Stimulated activated CD4-positive, alpha-beta T cell treated with anti-CD3 and anti-CD28 coated beads, Interleukin-2, amount 100 ng/mL, for 48 hours (primary cell): ENCODE data around the gene LMAN2.
"Not testable (repeated sequence)": the region's sequence is repeated elsewhere in the genome, so short reads cannot be mapped to it uniquely, and the experiment has no call there.

Experiments
- DNase-seq, 2 donors: peaks; one replicate each; pipeline ENCODE4 v3.0.0-alpha.2; 2020

The LMAN2 gene

DNA sequence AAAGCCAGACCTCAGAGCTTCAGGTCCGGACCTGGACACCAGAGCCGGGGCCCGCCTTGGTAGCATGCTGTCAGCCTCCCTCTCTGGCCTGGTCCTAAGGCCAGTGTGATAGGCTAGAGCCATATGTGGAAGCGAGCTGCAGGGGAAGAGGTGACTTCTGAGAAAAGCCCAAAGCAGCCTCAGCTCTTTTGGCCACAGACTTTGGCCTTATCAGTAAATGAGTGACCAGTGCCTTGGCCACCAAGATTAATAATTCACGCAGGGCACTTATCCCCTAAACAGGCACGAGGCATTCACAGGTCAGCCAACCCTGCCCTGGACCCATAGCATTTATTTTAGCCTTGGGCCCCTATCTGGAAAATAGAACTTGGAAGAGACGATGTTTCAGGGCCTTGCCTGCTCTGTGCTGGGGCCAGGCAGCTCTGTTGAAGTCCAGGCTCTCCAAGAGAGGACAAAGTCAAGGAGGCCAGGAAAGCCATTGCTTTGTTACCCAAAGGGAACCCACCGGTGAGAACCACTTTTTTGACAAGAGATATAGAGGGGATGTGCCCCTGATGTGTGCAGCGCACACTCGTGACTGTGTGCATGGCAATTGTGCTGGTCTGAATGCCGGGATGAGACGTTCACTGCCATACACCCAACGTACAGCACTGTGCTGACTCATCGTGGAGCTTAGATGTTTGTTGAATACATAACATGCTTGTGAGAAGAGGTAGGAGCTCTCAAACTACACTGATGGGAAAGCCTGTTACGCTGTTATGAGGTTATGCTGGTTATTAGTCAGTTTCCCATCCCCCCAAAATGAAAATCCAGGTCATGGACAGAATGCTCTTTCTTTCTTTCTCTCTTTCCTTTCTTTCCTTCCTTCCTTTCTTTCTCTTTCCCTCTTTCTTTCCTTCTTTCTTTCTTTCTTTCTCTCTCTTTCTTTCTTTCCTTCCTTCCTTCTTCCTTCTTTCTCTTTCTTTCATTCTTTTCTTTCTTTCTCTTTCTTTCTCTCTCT, 27.7 kb upstream of the LMAN2 start:
- no peak for DNase-seq

DNA sequence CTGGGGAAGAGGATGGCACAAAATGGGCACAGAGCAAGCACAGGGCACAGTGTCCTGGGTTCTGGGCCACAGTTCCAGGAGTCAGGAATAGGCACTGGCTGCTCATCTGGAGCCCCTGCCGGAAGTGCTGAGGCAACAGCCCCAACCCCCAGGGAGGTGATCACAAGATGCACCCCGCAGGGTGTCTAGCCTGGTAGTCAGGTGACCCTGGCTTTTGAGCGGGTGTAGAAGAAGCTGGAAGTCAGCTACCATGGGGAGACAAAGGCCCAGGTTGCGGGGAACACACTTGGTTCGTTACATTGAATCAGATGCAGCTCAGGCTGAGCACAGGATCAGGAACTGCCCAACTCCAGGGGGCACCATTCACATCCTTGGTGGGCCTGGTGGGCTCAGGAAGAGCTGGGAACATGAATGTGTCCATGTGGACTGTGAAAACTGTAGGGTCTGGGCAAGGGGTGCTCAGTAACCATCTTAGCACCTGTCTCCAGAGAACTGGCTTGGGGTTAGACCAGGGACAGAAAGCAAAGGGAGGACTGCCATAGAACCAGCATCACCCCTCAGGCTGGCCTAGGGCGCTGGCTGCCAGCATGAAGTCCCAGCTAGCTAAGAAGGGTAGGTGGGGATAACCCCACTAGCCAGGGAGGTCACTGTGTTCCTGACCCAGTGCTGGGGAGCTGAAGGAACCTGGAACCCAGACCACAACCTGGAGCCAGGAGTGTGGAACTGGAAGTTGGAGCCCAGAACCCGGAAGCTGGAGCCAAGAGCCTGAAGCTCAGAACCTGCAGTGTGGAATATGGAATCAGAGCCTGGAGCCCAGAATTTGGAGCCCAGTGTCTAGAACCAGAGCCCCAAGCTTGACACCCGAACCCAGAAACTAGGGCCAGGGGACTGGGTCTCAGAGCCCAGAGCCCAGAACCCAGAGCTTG, 26.6 kb upstream of the LMAN2 start:
- DNase-seq: no peak

DNA sequence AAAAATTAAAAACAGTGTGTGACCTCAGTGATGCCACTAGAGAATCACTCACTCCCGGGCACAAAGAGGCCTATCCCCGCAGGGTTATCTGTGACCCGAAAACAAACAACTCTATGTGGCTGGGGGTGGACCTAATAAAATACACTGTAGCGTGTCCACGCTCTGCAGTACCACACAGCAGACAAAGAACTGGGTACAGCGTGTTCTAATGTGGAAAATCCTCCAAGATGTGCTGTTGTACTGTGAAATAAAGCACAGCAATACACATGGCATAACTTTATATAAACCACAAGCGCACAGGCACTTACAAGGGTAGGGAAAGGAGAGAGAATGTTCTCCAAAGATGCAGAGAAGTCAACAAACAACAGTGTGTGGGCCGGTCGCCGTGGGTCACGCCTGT, 24.6 kb upstream of the LMAN2 start:
- no peak for DNase-seq

- not testable (repeated sequence) for DNase-seq
These were observed 24.0 kb upstream of the LMAN2 start for GRCh38 chr5:177375516-177375915.

DNA sequence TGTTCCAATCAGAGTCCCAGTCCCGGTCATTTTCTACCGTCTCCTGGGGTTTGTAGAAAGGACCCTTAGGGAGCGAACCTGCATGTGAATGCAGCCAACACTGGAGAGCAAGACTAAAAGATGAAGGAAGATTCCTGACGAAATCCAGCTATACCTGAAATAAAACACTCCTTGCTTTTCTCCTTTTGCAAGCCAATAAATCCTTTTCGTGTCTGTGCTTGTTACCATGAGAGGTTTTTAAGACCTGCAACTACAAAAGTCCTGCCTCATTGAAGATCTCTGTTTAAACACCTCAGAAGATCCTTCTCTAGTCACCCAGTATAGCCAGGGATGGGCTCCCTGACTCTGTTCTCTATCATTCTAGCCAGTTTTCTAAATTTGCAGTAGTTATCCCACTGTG, 22.7 kb upstream of the LMAN2 start:
- DNase-seq: no peak

DNA sequence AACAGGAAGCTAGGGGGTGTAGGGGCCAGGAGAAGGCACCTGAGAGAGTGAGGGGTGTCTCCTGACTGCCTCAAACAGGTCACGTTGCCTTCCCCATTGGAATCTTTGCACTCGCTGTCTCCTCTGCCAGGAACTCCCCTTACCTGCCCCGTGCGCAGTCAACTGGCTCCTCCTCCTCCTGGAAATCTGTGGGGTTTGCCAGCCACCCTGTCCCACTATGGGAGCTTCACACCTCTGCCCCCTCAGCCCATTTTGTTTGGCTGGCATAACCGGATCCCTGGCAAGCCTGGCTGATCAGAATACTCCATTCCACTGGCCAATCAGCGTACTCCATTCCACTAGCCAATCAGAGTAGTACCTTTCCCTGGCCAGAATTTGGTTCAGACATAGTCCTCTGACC, 22.3 kb upstream of the LMAN2 start:
- no peak for DNase-seq

GRCh38 chr5:177372910-177373309, 21.4 kb upstream of the LMAN2 start:
- DNase-seq: no peak

DNA sequence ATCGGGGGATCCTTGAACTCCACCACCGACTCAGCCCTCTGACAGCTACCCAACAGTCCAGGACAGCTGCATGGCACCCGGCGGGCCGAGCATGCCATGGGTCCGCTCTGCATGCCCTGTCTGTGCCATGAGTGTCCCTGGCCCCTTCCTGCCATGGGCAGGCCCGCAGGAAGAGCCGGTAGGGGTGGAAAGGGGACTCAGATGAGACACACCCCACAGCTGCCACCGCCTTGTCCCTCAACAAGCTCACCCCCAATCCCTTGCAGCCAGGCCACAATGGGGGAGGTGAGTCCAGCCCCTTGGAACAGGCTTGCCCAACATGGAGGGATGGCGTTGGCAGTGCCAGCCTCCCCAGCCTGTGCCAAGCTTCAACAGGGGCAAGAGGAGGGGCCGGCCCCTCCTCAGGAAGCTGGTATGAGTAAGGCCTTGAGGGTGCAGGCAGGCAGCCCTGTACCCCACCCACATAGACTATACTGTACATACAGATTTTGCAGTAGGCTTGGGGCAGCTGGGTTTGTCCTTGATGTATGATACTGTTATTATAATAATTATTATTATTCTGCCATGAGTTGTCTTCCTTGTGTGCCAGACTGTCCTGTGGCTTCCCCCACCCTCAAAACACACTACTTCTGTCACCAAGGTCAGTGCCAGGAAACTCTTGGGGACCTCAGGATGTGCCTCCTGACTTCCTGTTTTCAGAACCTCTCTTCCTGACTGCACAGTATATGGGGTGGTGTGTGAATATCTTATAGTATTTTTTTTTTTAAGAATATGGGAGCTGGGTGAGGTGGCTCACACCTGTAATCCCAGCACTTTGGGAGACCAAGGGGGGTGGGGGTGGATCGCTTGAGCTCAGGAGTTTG, 20.8 kb upstream of the LMAN2 start:
- DNase-seq: no peak

GRCh38 chr5:177371120-177372033, 19.9 kb upstream of the LMAN2 start:
- no peak for DNase-seq

GRCh38 chr5:177370488-177371119, 19.1 kb upstream of the LMAN2 start:
- DNase-seq: no peak

- DNase-seq: no peak
These were observed 18.4 kb upstream of the LMAN2 start for GRCh38 chr5:177369645-177370440.

GRCh38 chr5:177368869-177369644, 17.6 kb upstream of the LMAN2 start:
- DNase-seq: no peak

DNA sequence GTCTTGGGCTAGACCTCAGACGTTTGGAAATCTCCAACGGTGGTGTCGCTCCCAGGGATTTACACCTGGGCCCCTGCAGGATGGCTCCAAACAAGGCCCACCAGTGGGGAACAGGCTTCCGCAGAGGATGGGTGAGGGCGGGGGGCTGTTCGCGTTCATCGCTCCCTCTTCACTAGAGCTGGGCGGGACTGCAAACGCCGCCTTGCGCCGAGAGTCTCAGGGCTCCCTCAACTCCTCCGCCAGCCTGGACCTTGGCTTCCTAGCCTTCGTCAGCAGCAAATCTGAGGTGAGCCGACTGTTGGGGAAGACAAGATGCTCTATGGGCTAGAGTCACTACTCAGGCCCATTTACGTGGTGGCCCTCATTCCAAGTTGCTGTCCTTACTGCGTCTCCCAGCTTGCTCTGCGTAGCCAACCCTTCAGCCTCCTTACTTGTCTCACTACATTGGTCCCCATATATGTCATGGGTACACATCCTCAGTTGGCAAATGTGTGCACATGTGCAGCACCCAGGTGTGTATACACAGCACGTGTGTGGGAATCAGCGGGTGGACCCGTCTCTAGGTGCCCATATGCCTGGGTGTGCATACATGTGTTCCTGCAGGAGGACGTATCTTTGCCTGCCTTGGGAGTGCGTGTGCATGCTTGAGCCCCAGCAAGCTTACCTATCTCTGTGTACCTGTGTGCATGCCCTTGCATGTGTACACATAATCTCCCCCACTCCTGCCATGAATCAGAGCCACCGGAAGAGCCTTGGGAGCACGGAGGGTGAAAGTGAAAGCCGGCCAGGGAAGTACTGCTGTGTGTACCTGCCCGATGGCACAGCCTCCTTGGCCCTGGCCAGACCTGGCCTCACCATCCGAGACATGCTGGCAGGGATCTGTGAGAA, 16.8 kb upstream of the LMAN2 start:
- no peak for DNase-seq

- DNase-seq: no peak
These were observed 15.9 kb upstream of the LMAN2 start for GRCh38 chr5:177367323-177367848.

- no peak for DNase-seq
These were observed 15.3 kb upstream of the LMAN2 start for GRCh38 chr5:177366528-177367322.

- no peak for DNase-seq
These were observed 14.5 kb upstream of the LMAN2 start for GRCh38 chr5:177365845-177366527.
